ENCODE results near the gene CLCNKB.

- TF ChIP-seq POLR2AphosphoS5 (IDR thresholded peaks at IDR 0.05; ENCODE audit: low read depth, low read length) (no peak), REST (IDR thresholded peaks at IDR 0.05; ENCODE audit: insufficient read depth in 1 of 2, low read depth in 2 of 2, low read length in 1 of 2) (no peak), TCF7L2 (IDR thresholded peaks at IDR 0.05; ENCODE audit: low read depth, low read length) (no peak), CTCF (IDR thresholded peaks at IDR 0.05) (no peak), SIN3A (IDR thresholded peaks at IDR 0.05; ENCODE audit: borderline replicate concordance, insufficient read depth, low read depth, low read length) (no peak)
Observed at GRCh38 chr1:16021681-16022080, 21.9 kb upstream of the CLCNKB start, which contains the start of gene CLCNKA.
